B cell (primary cell): ENCODE data around the gene PARVG. TPM values are rescaled to one million over a fixed set of nuclear protein-coding genes. Genes with fewer than 3 reads are reported as not detected.

Experiments used
- ATAC-seq: fragments of 200-7000 bp; cut with Tn5 transposase; one replicate; pipeline ENCODE4 v1.10.0; 2021; ENCODE audit warnings: low read depth, mild to moderate bottlenecking, moderate number of reproducible peaks, moderate library complexity
- CTCF ChIA-PET: fragments of 350-600 bp; sonication (Branson Sonifier 250); formaldehyde crosslinking; loops from one replicate; lab custom pipeline; 2021; ENCODE audit warnings: antibody characterized with exemption, inconsistent platforms; lab: Charles Lee
- POLR2A ChIA-PET: fragments of 350-600 bp; sonication (Branson Sonifier 250); formaldehyde crosslinking; loops from one replicate; lab custom pipeline; 2021; ENCODE audit warnings: antibody characterized with exemption; lab: Charles Lee
- DNase-seq: peaks from one replicate; pipeline ENCODE4 v3.0.0; 2013
- H2AFZ ChIP-seq: 2 replicates; pipeline ENCODE4 v1.6.1; 2012; ENCODE audit warnings: mild to moderate bottlenecking, low read depth, low read length; ENCODE audit not compliant: insufficient read depth, poor library complexity, severe bottlenecking
- H3K27ac ChIP-seq, 2 donors: 1 replicate in 1 of 2; 2 replicates in 1 of 2; pipeline ENCODE4 v1.5.1; 2012 to 2013; ENCODE audit warnings: low read length in 2 of 2, mild to moderate bottlenecking in 2 of 2, moderate library complexity in 1 of 2
- H3K27me3 ChIP-seq, 4 experiments: fragments of 200-600 bp in 1 of 4; sonication (generic) in 1 of 4; replicated peaks in 1 of 4; 1 replicate in 2 of 4; 2 replicates in 2 of 4; pipeline versions ENCODE4 v1.6.1 to v1.7.0; 2013 to 2016; ENCODE audit warnings: low read length in 3 of 4, mild to moderate bottlenecking in 2 of 4, mixed read lengths in 1 of 4, moderate library complexity in 1 of 4; ENCODE audit not compliant: insufficient read depth in 4 of 4, control insufficient read depth in 3 of 4; ENCODE audit errors: control extremely low read depth in 1 of 4
- H3K36me3 ChIP-seq, 2 experiments: replicated peaks in 1 of 2; 1 replicate in 1 of 2; 2 replicates in 1 of 2; pipeline versions ENCODE4 v1.6.1 to v1.7.1; 2013; ENCODE audit warnings: low read length in 1 of 2; ENCODE audit not compliant: insufficient read depth in 2 of 2, control insufficient read depth in 1 of 2; ENCODE audit errors: control extremely low read depth in 1 of 2, extremely low read depth in 1 of 2
- H3K4me1 ChIP-seq, 2 donors: fragments of 200-600 bp in 1 of 2; sonication (generic) in 1 of 2; 1 replicate in 1 of 2; 2 replicates in 1 of 2; pipeline versions ENCODE4 v1.5.1 to v1.6.1; 2013 to 2017; ENCODE audit warnings: low read length in 2 of 2; ENCODE audit not compliant: control insufficient read depth in 2 of 2, insufficient read depth in 2 of 2
- H3K4me2 ChIP-seq: replicated peaks from 2 replicates; pipeline ENCODE3; 2012; ENCODE audit warnings: mild to moderate bottlenecking, low read depth, low read length; ENCODE audit not compliant: poor library complexity, severe bottlenecking
- H3K4me3 ChIP-seq, 5 experiments: fragments of 200-600 bp in 1 of 5; sonication (generic) in 1 of 5; 1 replicate in 3 of 5; 2 replicates in 2 of 5; pipeline versions ENCODE4 v1.5.1 to v1.7.0; 2011 to 2016; ENCODE audit warnings: low read length in 4 of 5, mild to moderate bottlenecking in 4 of 5, low read depth in 2 of 5, control low read depth in 1 of 5, moderate library complexity in 1 of 5; ENCODE audit not compliant: insufficient read depth in 1 of 5; ENCODE audit errors: control extremely low read depth in 1 of 5, extremely low read depth in 1 of 5
- H3K79me2 ChIP-seq: fragments of 200-600 bp; sonication (generic); one replicate; pipeline ENCODE4 v1.6.0; 2016; ENCODE audit warnings: low read length; ENCODE audit not compliant: control insufficient read depth, insufficient read depth
- H3K9ac ChIP-seq: fragments of 200-600 bp; sonication (generic); 2 replicates; pipeline ENCODE4 v1.6.1; 2017; ENCODE audit warnings: mild to moderate bottlenecking, low read length, moderate library complexity
- H3K9me3 ChIP-seq, 3 donors: one replicate each; pipeline versions ENCODE4 v1.6.1 to v1.7.1; 2013; ENCODE audit warnings: low read length in 2 of 3; ENCODE audit not compliant: control insufficient read depth in 2 of 3, insufficient read depth in 1 of 3; ENCODE audit errors: control extremely low read depth in 1 of 3
- H4K20me1 ChIP-seq: 2 replicates; pipeline ENCODE4 v1.6.0; 2012; ENCODE audit warnings: mild to moderate bottlenecking, low read length; ENCODE audit not compliant: insufficient read depth, control insufficient read depth, poor library complexity, severe bottlenecking
- H3K27ac Mint-ChIP-seq: one replicate; pipeline ENCODE4 v1.8.0; 2021; ENCODE audit warnings: mixed read lengths
- H3K27me3 Mint-ChIP-seq: one replicate; pipeline ENCODE4 v1.8.0; 2021; ENCODE audit warnings: mixed read lengths
- H3K4me1 Mint-ChIP-seq: one replicate; pipeline ENCODE4 v1.8.0; 2021; ENCODE audit warnings: mixed read lengths
- H3K4me3 Mint-ChIP-seq: one replicate; pipeline ENCODE4 v1.8.0; 2021; ENCODE audit warnings: mixed read lengths
- H3K9me3 Mint-ChIP-seq: one replicate; pipeline ENCODE4 v1.8.0; 2022; ENCODE audit warnings: mixed read lengths; ENCODE audit not compliant: insufficient read depth
- CTCF ChIP-seq: fragments of 200-600 bp; IDR thresholded peaks from one replicate; pipeline ENCODE4 v1.8.0; 2022; ENCODE audit warnings: antibody characterized with exemption, mild to moderate bottlenecking
- EZH2 ChIP-seq: IDR thresholded peaks from 2 replicates; pipeline ENCODE4 v1.6.1; 2012; ENCODE audit warnings: borderline replicate concordance, low read depth, mild to moderate bottlenecking, moderate library complexity, low read length; ENCODE audit not compliant: insufficient read depth, poor library complexity, severe bottlenecking
- WGBS: methylation state at CpG from one replicate; pipeline ENCODE4 v1.1.5; 2013; ENCODE audit warnings: missing lambda C conversion rate; ENCODE audit not compliant: insufficient coverage; 5-methylcytosine and 5-hydroxymethylcytosine counted together
- intact Hi-C: fragments of 100-400 bp; cut with micrococcal nuclease; formaldehyde crosslinking; loops from one replicate; pipeline ENCODE4 v1.10.0; 2022
- polyA plus RNA-seq: library from polyadenylated mRNA; depleted of rRNA; stranded (reverse); fragments of >200 nt; gene quantifications from 2 replicates; pipeline ENCODE4 v1.2.3, GENCODE V29; 2012
- total RNA-seq, 2 donors: library from RNA; stranded (reverse); fragments of 120-200 nt in 1 of 2; gene quantifications; 1 replicate in 1 of 2; 2 replicates in 1 of 2; pipeline versions ENCODE4 v1.2.3 to v1.2.4, GENCODE V29; 2013 to 2022

The PARVG gene
- total and polyA plus RNA-seq, 2 donors (not counting 1 experiment from before 2014, with no cell fraction given), result 247 to 698 TPM

- 88% methylated on average over 8 of the region's 9 CpGs for WGBS
- POLR2A ChIA-PET, result no interaction called here
Observed at GRCh38 chr22:44244265-44244822, 63.6 kb downstream of the PARVG start.

GRCh38 chr22:44245438-44245837 lies 64.7 kb downstream of the PARVG start:
- 93% methylated on average over 6 of the region's 7 CpGs for WGBS
- ATAC-seq, result no peak
- POLR2A ChIA-PET, result no interaction called here
- CTCF ChIA-PET, result no interaction called here
- Histone ChIP-seq H3K27me3 (peaks cover 0 to 15% (median 3%) of the 10 kb centered on the region in 4 experiments), H4K20me1 (no peaks in the 10 kb centered on the region), H3K4me3 (no peak overlapping the region), H3K4me1 (no peaks in the 10 kb centered on the region), H2AFZ (no peak overlapping the region), H3K4me2 (no peak overlapping the region), H3K9ac (no peak overlapping the region), H3K27ac (no peak overlapping the region), H3K36me3 (no peaks in the 10 kb centered on the region), H3K9me3 (peaks cover 0 to 17% (median 9%) of the 10 kb centered on the region in 3 donors), H3K79me2 (no peaks in the 10 kb centered on the region)
- H3K9me3 Mint-ChIP-seq, result peaks cover 5% of the 10 kb centered on the region
- intact Hi-C loops, result no loop called here
- no peak for DNase-seq
- no peak overlapping the region for H3K4me3 Mint-ChIP-seq
- peaks cover 53% of the 10 kb centered on the region for H3K27me3 Mint-ChIP-seq
- no peak overlapping the region for H3K27ac Mint-ChIP-seq
- TF ChIP-seq CTCF (no peak), EZH2 (no peak)
- no peaks in the 10 kb centered on the region for H3K4me1 Mint-ChIP-seq

More at GRCh38 chr22:44244265-44244822, 63.6 kb downstream of the PARVG start:
- TF ChIP-seq CTCF (no peak), EZH2 (no peak)
- Histone ChIP-seq H2AFZ (no peak overlapping the region), H3K4me3 (no peak overlapping the region), H3K9ac (no peak overlapping the region), H3K27me3 (peaks cover 0 to 15% (median 3%) of the 10 kb centered on the region in 4 experiments), H3K9me3 (peaks cover 0 to 12% (median under 1%) of the 10 kb centered on the region in 3 donors), H3K4me1 (no peaks in the 10 kb centered on the region), H4K20me1 (no peaks in the 10 kb centered on the region), H3K79me2 (no peaks in the 10 kb centered on the region), H3K4me2 (no peak overlapping the region), H3K27ac (no peak overlapping the region), H3K36me3 (no peaks in the 10 kb centered on the region)
- Mint-ChIP-seq H3K27ac (no peak overlapping the region), H3K9me3 (no peaks in the 10 kb centered on the region), H3K27me3 (peaks cover 52% of the 10 kb centered on the region), H3K4me3 (no peak overlapping the region), H3K4me1 (no peaks in the 10 kb centered on the region)
- intact Hi-C loops, result no loop called here
- no peak for DNase-seq
- CTCF ChIA-PET, result no interaction called here
- no peak for ATAC-seq
